ENCODE measurements around the gene PRRT2.
"Not testable (repeated sequence)": the region's sequence is repeated elsewhere in the genome, so short reads cannot be mapped to it uniquely, and the experiment has no call there.

PRRT2 gene

DNA sequence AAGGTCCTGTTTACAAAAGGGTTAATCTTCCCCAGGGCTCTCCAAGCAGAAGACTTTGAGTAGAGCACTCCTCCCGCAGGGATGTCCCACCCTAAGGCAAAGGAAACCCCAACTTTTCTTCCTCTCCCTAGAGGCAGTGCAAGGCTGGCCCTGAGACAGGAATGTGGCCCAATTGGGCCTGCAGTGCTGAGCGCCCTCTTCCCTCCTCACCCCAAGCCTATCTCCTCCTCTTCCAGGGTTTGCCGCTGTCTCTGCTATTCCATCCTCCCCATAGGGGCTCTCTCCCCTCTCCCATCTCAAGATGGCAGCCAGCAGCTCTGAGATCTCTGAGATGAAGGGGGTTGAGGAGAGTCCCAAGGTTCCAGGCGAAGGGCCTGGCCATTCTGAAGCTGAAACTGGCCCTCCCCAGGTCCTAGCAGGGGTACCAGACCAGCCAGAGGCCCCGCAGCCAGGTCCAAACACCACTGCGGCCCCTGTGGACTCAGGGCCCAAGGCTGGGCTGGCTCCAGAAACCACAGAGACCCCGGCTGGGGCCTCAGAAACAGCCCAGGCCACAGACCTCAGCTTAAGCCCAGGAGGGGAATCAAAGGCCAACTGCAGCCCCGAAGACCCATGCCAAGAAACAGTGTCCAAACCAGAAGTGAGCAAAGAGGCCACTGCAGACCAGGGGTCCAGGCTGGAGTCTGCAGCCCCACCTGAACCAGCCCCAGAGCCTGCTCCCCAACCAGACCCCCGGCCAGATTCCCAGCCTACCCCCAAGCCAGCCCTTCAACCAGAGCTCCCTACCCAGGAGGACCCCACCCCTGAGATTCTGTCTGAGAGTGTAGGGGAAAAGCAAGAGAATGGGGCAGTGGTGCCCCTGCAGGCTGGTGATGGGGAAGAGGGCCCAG, 1.0 kb downstream of the PRRT2 start:
- no peak for DNase-seq

DNA sequence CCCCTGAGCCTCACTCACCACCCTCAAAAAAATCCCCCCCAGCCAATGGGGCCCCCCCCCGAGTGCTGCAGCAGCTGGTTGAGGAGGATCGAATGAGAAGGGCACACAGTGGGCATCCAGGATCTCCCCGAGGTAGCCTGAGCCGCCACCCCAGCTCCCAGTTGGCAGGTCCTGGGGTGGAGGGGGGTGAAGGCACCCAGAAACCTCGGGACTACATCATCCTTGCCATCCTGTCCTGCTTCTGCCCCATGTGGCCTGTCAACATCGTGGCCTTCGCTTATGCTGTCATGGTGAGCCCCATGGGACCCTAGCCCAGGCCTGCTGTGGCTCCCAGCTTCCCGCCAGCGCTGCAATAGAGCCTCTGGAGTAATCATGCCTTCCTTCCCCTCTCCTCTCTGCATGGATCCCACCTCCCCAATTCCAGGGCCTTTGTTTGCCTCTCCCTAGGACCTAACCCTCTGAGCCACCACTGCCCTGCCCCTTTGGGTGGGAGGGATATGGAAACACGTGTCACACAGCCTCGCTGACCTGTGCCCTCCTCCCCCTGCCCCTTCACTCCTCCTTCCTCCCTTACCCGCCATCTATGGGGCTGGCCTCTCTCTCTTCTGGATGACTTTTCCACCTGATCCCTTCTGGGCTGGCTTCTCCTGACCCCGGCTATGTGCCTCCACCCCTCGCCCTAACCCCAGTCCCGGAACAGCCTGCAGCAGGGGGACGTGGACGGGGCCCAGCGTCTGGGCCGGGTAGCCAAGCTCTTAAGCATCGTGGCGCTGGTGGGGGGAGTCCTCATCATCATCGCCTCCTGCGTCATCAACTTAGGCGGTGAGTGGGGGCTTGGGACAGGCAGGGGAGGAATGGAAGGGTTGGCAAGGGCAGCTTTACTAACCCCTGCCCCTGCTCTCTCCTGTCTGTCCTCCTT, 1.9 kb downstream of the PRRT2 start:
- DNase-seq = no peak

DNA sequence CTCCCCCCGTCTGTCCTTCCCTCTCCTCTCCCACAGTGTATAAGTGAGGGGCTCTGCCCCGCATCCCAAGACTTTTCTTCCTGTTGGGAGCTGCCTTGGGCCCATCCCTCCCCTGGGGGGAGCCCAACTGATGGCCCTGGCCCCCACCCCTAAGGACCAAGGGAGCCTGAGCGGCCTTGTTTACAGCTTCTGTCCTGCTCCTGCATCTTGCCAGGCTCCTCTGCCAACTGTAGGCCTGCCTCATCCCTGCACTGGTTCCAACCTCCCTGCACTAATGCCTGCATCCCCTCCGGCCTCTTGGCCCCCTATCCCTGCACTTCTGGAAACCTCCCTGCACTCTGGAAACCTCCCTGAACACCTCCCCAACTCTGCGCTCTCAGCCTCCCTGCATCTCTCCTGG, 2.6 kb downstream of the PRRT2 start:
- DNase-seq = no peak

DNA sequence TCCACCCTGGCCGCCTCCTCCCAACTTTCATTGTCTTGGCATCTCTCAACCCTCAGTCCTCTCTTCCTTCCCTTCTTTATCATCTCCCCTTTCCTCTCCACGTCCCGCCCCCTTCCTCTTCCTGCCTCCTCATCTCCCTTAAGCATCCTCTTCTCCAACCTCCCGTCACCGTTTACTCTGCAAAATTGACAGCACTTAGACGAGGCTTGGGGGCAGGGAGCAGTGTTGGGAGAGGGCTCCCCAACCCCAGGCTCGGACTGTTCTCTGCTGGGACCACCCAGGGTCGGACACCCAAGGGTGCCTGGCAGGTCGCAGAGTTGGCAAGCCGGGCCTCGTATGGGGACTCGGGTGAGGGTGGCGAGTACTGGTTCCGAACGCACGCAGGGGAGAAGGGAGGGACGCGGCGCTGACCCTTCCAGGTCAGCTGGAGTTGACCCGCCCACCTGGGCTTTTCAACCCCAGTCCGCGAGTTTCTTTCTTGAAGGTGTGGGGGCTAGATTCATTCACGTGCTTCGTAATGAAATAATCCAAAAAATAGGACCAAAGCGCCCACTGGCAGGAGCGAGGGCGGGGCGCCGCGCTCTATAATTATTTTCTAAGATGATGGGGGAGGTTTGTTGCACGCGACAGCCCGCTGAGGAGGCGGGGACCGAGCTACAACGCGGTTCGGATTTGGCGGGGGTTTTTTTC, 3.2 kb downstream of the PRRT2 start:
- no peak for DNase-seq

DNA sequence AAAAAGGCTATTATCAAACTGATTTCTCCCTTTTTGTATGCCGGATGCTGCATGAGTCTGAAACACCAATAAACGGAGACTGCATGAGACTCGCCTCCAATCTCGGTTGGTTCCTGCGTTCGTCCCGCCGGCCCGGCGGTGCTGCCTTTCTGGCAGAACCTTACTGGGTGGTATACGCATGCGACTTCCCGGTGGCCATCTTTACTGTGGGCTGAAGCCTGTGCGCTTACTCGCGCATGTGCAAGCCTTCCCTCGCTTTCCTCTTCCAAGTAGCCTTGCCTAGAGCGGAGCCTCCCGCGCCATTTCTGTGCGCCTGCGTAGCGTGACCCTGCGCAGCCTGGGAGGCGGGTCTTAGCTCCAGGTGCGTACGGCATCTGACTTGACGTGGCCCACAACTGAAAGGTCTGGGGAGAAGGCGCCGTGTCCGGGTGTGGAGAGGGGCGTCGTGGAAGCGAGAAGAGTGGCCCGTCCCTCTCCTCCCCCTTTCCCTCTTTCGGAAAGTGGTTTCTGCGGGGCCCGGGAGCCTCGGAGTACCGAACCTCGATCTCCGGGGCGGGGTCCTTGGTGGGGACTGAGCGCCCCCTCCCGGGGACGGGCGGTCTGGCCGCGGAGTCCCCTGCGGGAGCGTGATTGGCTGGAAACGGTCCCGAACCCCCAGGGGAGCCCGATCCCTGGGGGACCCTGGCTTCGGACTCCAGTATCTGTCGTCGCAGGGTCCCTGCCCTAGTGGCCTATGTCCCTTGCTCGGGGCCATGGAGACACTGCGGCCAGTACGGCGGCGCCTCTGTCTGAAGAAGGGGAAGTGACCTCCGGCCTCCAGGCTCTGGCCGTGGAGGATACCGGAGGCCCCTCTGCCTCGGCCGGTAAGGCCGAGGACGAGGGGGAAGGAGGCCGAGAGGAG, 4.0 kb downstream of the PRRT2 start, which contains the start of gene PAGR1:
TSS of gene PAGR1 (plus strand) at position 360 of the 901 bp plus-strand sequence. CDS start at position 734, 374 bp downstream.
- peak; percentile 100 for DNase-seq

GRCh38 chr16:29816694-29817441, 4.9 kb downstream of the PRRT2 start:
- DNase-seq = peak; percentile 49 to 50

DNA sequence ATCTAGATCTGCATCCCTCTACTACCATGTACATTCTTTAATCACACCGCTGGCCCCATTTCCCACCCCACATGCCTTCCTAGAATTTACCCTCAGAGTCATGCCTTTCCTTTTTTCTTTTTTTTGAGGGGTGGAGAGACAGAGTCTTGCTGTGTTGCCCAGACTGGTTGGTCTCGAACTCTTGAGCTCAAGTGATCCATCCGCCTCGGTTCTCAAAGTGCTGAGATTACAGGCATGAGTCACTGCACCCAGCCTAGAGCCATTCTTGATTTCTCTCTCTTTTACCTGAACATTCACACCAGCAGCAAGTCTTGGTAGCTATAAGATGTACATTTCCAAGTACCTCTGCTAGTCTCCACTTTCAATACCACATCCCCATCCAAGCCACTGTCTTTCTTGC, 6.1 kb downstream of the PRRT2 start:
- no peak for DNase-seq

- no peak for DNase-seq
These were observed 7.5 kb downstream of the PRRT2 start for GRCh38 chr16:29819506-29819905.

- peak; percentile 46 to 49 for DNase-seq
These were observed 8.3 kb downstream of the PRRT2 start, which contains the start of gene MVP for GRCh38 chr16:29820271-29820701. TSS of gene MVP (plus strand) at chr16:29820462. CDS start at chr16:29830550, 10,088 bp downstream.

DNA sequence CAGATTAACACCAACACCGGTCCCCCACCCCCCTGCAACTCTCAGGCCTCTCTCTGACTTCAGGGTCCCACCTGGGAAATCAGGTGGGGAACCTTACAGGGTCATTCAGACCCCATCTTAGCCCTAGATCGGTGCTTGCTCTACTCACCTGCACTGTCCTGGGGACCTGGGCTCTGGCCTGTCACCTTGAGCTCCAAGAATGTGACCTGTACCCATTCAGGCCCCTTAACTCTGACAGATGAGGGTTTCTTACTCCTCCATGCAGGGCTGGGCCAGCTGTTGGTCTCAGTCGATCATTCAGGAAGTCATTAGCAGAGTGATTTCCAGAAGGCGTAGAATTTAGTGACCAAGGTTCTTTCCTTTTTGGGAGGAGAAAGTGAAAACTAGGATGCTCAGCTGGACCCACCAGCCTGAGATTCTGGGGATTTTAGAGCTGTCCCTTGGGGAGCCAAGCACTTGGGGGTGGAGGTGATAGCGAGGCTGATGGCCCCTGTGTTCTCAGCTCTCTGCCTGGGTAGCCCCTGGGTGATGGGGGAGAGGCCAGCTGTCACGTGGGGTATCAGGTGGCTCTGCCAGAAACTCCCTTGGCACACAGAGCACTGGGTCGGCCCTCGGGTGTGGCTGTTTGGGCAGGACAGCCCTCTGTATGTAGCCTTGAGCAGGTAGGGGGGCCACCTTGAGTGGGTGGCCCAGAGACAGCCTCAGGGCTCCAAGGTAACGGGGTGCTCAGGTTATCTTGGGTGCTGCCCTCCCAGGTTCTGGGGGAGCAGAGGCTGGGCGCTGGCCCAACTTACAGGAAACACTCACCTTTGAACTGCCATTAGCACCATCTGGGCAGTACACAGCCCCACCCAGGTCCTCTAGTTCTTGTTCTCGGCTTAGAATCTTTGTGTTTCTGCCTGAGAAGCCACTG, 9.0 kb downstream of the PRRT2 start:
- DNase-seq = peak; percentile 57 to 61

DNA sequence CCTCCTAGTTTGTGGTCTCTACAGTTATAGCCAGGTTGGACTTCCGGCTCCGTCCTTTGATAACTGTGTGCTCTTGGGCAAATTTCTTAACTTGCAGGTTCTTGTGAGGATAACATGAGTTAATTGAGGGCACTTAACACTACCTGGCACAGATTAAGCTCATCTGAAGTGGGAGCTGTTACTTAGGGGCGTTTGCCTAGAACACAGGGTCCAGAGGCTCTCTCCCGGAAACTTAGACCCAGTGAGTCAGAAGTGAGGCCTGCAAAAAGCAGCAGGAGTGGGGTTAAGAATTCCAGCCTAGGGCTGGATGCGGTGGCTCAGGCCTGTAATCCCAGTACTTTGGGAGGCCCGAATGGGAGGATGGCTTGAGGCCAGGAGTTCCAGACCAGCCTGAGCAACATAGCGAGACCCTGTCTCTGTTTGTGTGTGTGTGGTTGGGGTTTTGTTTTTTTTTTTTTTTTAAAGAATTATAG, 9.7 kb downstream of the PRRT2 start:
- DNase-seq = no peak

- DNase-seq = no peak
These were observed 12.7 kb downstream of the PRRT2 start for GRCh38 chr16:29824589-29825144.

DNA sequence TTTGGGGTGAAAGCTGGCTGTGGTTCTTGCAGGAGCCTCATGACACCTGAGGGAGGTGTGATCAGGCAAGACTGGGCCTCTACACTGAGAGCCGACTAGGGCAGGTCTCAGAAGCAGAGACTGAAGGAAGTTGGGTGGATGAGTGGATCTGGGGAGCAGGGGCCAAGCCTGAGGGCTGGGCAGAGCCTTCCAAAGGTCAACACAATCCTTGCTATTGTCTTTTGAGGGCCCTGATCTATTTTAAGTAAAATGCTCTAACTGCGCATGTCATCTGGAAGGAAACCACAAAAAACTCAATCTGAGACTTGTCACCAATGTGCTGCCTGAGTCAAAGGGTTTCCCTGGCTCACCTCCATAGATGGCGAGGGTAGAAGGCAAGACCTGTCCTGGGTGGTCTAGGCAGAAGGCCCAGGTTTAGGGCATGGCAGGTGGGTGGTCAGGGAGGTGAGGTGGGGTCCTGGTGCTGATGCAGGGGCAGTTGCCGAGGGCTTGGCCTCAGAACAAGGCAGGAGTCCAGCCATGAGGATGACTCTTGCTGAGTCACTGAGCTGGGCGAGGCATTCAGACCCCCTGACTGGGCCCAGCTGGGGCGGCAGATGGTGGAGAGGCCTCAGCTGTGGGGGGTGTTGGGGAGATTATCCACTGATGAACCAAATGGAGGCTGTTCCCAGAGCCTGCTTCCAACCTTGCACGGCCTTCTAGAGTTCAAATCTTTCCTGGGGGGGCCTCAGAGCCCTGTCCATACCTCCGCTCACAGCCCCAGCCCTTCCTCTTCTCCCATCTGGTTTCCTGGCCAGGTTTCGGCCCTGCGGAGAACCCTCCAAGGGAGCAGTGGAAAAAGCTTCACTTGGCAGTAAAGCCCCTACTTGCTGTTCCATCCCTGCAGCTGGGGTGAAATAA, 13.4 kb downstream of the PRRT2 start:
- peak in 1 of 2 donors; percentile 37 for DNase-seq

DNA sequence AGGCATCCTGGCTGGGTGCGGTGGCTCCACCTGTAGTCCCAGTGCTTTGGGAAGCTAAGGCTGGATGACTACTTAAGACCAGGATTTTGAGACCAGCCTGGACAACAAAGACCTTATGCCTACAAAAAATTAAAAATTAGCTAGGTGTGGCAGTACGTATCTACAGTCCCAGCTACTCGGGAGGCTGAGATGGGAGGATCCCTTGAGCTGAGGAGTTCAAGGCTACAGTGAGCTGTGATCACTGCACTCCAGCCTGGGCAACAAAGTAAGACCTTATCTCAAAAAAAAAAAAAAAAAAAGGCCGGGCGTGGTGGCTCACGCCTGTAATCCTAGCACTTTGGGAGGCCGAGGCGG, 14.3 kb downstream of the PRRT2 start:
- no peak for DNase-seq

GRCh38 chr16:29830774-29831173, 18.8 kb downstream of the PRRT2 start:
- DNase-seq = no peak

DNA sequence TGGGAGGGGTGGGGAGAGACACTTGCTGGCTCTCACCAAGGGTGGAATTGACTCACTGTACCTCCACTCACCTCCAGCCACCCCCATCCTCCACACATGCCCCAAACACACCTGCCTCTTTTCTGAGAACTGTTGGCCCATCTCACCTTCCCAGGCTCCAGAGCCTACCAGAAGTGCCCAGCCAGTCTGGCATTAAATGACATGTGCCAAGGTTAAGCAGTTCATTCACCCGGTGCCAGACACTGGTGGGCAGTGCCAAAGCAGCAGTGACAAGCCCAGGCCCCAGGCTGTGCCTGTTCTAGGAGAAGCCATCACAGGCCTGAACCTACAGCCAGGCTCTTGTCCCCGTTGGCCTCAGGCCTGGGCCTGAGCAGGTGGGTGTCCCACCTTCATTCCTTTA, 19.5 kb downstream of the PRRT2 start:
- DNase-seq = no peak

DNA sequence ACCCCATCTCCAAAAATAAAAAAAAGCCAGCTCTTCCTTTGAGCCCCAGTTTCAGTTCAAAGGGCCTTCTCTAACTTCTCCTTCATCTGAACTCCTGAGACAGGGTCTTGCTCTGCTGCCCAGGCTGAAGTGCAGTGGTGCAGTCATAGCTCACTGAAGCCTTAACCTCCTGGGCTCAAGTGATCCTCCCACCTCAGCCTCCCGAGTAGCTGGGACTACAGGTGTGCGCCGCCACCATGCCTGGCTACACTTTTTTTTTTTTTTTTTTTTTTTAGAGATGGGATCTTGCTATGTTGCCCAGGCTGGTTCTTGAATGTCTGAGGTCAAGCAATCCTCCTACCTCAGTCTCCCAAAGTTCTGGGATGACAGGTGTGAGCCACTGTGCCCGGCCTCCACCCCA, 21.2 kb downstream of the PRRT2 start:
- not testable (repeated sequence) for DNase-seq

- DNase-seq = no peak
These were observed 22.1 kb downstream of the PRRT2 start for GRCh38 chr16:29834079-29834478.
